ENCODE measurements around the gene FADS2. TPM values are rescaled to one million over a fixed set of nuclear protein-coding genes. Genes with fewer than 3 reads are reported as not detected.
A peak's percentile ranks its signal among the peaks of the same experiment; 100 is the strongest.
"Not testable (repeated sequence)": the region's sequence is repeated elsewhere in the genome, so short reads cannot be mapped to it uniquely, and the experiment has no call there.

The FADS2 gene
- total RNA-seq, 1 experiment from 2014 or later: 246 TPM

DNA sequence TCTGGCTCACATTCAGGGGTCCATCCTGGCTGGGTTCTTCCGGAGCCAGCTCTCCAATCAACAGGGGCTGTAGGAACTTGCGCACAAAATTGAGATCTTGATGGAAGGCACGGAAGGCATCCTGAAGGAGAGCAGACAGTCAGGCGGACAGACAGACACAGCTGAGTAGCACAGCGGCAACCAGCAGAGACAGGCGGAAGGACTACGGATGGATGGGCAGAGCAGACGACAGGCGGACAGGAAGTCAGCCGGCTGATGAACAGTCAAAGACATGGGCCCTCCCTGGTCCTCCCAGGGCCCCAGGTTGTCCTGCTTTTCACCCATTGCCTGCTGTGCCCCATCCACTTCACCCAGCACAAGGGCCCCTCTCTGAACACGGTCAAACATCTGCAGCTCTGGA lies 51.9 kb downstream of the FADS2 start:
- no peak for TF ChIP-seq EZH2 (IDR thresholded peaks at IDR 0.05; ENCODE audit: low read length, unreplicated experiment)
- TF ChIP-seq, protein P1, sequence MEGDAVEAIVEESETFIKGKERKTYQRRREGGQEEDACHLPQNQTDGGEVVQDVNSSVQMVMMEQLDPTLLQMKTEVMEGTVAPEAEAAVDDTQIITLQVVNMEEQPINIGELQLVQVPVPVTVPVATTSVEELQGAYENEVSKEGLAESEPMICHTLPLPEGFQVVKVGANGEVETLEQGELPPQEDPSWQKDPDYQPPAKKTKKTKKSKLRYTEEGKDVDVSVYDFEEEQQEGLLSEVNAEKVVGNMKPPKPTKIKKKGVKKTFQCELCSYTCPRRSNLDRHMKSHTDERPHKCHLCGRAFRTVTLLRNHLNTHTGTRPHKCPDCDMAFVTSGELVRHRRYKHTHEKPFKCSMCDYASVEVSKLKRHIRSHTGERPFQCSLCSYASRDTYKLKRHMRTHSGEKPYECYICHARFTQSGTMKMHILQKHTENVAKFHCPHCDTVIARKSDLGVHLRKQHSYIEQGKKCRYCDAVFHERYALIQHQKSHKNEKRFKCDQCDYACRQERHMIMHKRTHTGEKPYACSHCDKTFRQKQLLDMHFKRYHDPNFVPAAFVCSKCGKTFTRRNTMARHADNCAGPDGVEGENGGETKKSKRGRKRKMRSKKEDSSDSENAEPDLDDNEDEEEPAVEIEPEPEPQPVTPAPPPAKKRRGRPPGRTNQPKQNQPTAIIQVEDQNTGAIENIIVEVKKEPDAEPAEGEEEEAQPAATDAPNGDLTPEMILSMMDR (conservative IDR thresholded peaks at IDR 0.05; ENCODE audit: low read depth, low read length): no peak
- no peak for TF ChIP-seq EZH2phosphoT487 (IDR thresholded peaks at IDR 0.05; ENCODE audit: borderline replicate concordance, low read length)
- no peaks in the 10 kb centered on the region for H3K79me2 ChIP-seq (ENCODE audit: low read length)

DNA sequence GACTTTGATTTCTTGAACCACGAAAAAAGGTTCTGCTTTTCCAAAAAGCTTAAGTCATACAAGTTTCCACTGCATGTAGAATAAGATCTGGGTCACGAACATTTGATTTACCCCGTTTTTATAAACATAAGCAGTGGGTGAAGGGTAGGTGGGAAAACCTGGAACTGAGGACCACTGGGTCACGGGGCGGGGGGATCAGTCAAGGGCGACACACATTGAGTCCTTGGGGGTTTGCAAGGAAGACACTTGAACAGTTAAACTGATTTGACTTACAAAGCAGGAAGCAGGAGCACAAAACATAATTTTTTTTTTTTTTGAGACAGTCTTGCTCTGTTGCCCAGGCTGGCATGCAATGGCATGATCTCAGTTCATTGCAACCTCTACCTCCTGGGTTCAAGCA lies 52.4 kb downstream of the FADS2 start:
- no TSS peak for BruUV-seq (replicated peaks)
- H3K79me2 ChIP-seq (ENCODE audit: low read length): no peaks in the 10 kb centered on the region
- CTCF ChIA-PET: interaction anchor here (0.7 kb wide), 1 partner anchor 173 kb away, joined by 3 read pairs; no protein-coding TSS in a partner anchor

More for the DNA sequence above, 51.9 kb downstream of the FADS2 start:
- H3K4me3 ChIP-seq (ENCODE audit: low read length): no peak overlapping the region
- ChIA-PET CTCF (no interaction called here), POLR2A (ENCODE audit: unreplicated experiment) (no interaction called here)
- no peak overlapping the region for H2AFZ ChIP-seq (ENCODE audit: low read length)
- BruUV-seq (replicated peaks): no TSS peak
- H3F3A ChIP-seq (ENCODE audit: low read length, unreplicated experiment): no peaks in the 10 kb centered on the region
- no peaks in the 10 kb centered on the region for H3K36me3 ChIP-seq (ENCODE audit: low read depth, low read length)
- no peaks in the 10 kb centered on the region for H3K9me3 ChIP-seq (ENCODE audit: low read length)
- H3K4me1 ChIP-seq (ENCODE audit: insufficient read depth, low read length): no peaks in the 10 kb centered on the region
- no peak overlapping the region for H3K9ac ChIP-seq (ENCODE audit: low read length)
- H3K9me2 ChIP-seq (replicated peaks; ENCODE audit: low read length): no peaks in the 10 kb centered on the region
- intact Hi-C loops (cut with micrococcal nuclease): no loop called here
- H3K27ac ChIP-seq (ENCODE audit: low read length): no peak overlapping the region
- ATAC-seq (no peak), DNase-seq (no peak)
- no peaks in the 10 kb centered on the region for H4K20me1 ChIP-seq (ENCODE audit: low read length)
- no peaks in the 10 kb centered on the region for H3K27me3 ChIP-seq (ENCODE audit: low read length)
- H3K4me2 ChIP-seq (ENCODE audit: low read length): no peak overlapping the region

DNA sequence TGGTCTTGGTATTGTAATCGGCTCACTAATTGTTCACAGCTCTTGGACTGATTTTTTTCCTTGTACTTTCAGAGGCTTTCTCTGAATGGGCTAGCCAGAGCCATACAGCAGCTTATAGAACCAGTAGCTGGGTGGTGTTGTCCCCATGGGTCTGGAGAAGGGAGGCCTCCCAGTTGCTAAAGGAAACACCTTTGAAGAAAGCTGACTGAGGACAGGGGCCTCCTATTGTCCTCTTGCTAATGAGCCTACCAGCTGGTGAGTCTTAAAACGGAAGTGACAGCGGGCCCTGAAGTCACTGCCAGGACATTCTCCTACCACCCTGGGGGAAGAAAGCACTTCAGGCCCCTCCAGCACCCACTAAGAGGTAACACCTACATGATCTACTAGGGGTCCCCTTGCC lies 53.3 kb downstream of the FADS2 start:
- Histone ChIP-seq H3K9ac (ENCODE audit: low read length) (no peak overlapping the region), H4K20me1 (ENCODE audit: low read length) (no peaks in the 10 kb centered on the region), H3K4me1 (ENCODE audit: insufficient read depth, low read length) (no peaks in the 10 kb centered on the region), H3K79me2 (ENCODE audit: low read length) (no peaks in the 10 kb centered on the region), H3K9me3 (ENCODE audit: low read length) (no peaks in the 10 kb centered on the region), H3K4me2 (ENCODE audit: low read length) (no peak overlapping the region), H3K27ac (ENCODE audit: low read length) (no peak overlapping the region), H3K27me3 (ENCODE audit: low read length) (no peaks in the 10 kb centered on the region), H3K4me3 (ENCODE audit: low read length) (no peak overlapping the region), H3K36me3 (ENCODE audit: low read depth, low read length) (no peaks in the 10 kb centered on the region), H3F3A (ENCODE audit: low read length, unreplicated experiment) (no peaks in the 10 kb centered on the region), H3K9me2 (replicated peaks; ENCODE audit: low read length) (no peaks in the 10 kb centered on the region), H2AFZ (ENCODE audit: low read length) (no peak overlapping the region)
- CTCF ChIA-PET: no interaction called here
- TF ChIP-seq, protein P1 (conservative IDR thresholded peaks at IDR 0.05; ENCODE audit: low read depth, low read length): no peak
- no peak for TF ChIP-seq EZH2phosphoT487 (IDR thresholded peaks at IDR 0.05; ENCODE audit: borderline replicate concordance, low read length)
- TF ChIP-seq EZH2 (IDR thresholded peaks at IDR 0.05; ENCODE audit: low read length, unreplicated experiment): no peak
- DNase-seq (no peak), ATAC-seq (no peak)
- BruUV-seq (replicated peaks): no TSS peak
- POLR2A ChIA-PET (ENCODE audit: unreplicated experiment): no interaction called here
- intact Hi-C loops (cut with micrococcal nuclease): no loop called here

More for the DNA sequence above, 52.4 kb downstream of the FADS2 start:
- TF ChIP-seq EZH2 (IDR thresholded peaks at IDR 0.05; ENCODE audit: low read length, unreplicated experiment) (no peak), EZH2phosphoT487 (IDR thresholded peaks at IDR 0.05; ENCODE audit: borderline replicate concordance, low read length) (no peak)
- TF ChIP-seq, protein P1 (conservative IDR thresholded peaks at IDR 0.05; ENCODE audit: low read depth, low read length): no peak
- no peak overlapping the region for H3K4me3 ChIP-seq (ENCODE audit: low read length)
- no peaks in the 10 kb centered on the region for H3K9me2 ChIP-seq (replicated peaks; ENCODE audit: low read length)
- no peak overlapping the region for H3K27ac ChIP-seq (ENCODE audit: low read length)
- no peaks in the 10 kb centered on the region for H3F3A ChIP-seq (ENCODE audit: low read length, unreplicated experiment)
- no peak overlapping the region for H3K4me2 ChIP-seq (ENCODE audit: low read length)
- DNase-seq (no peak), ATAC-seq (no peak)
- no peaks in the 10 kb centered on the region for H3K36me3 ChIP-seq (ENCODE audit: low read depth, low read length)
- no peaks in the 10 kb centered on the region for H3K9me3 ChIP-seq (ENCODE audit: low read length)
- intact Hi-C loops (cut with micrococcal nuclease): no loop called here
- POLR2A ChIA-PET (ENCODE audit: unreplicated experiment): no interaction called here
- no peaks in the 10 kb centered on the region for H3K4me1 ChIP-seq (ENCODE audit: insufficient read depth, low read length)
- no peak overlapping the region for H3K9ac ChIP-seq (ENCODE audit: low read length)
- H4K20me1 ChIP-seq (ENCODE audit: low read length): no peaks in the 10 kb centered on the region
- H3K27me3 ChIP-seq (ENCODE audit: low read length): no peaks in the 10 kb centered on the region
- no peak overlapping the region for H2AFZ ChIP-seq (ENCODE audit: low read length)

DNA sequence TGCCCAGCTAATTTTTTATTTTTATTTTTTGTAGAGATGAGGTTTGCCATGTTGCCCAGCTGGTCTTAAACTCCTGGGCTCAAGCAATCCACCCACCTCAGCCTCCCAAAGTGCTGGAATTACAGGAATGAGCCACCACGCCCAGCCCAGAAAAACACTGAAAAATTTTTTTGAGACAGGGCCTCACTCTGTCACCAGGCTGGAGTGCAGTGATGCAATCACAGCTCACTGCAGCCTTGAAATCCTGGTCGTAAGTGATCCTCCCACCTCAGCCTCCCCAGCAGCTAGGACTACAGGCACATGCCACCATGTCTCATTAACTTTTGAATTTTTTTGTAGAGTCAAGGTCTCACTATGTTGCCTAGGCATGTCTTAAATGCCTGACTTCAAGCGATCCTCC lies 54.2 kb downstream of the FADS2 start:
- H2AFZ ChIP-seq (ENCODE audit: low read length); H3K4me1 ChIP-seq (ENCODE audit: insufficient read depth, low read length); H3K4me2 ChIP-seq (ENCODE audit: low read length); intact Hi-C loops (cut with micrococcal nuclease); H3K27ac ChIP-seq (ENCODE audit: low read length); CTCF ChIA-PET; H3K9me3 ChIP-seq (ENCODE audit: low read length); H3K79me2 ChIP-seq (ENCODE audit: low read length); H3K4me3 ChIP-seq (ENCODE audit: low read length); H3F3A ChIP-seq (ENCODE audit: low read length, unreplicated experiment); H3K9ac ChIP-seq (ENCODE audit: low read length); H3K27me3 ChIP-seq (ENCODE audit: low read length); POLR2A ChIA-PET (ENCODE audit: unreplicated experiment); H3K36me3 ChIP-seq (ENCODE audit: low read depth, low read length); BruUV-seq (replicated peaks); H3K9me2 ChIP-seq (replicated peaks; ENCODE audit: low read length); H4K20me1 ChIP-seq (ENCODE audit: low read length): not testable (repeated sequence)
- ATAC-seq (peak; percentile 42), DNase-seq (peak; percentile 38)
